MCF 10A (cell line): ENCODE measurements around the gene FOXC2. TPM values are rescaled to one million over a fixed set of nuclear protein-coding genes. Genes with fewer than 3 reads are reported as not detected.

ENCODE experiments used
- BruUV-seq: library from RNA; stranded (reverse); fragments of 400-500 nt; replicated peaks from 2 replicates; lab custom pipeline; 2021; lab: Mats Ljungman, UMichigan
- CTCF ChIA-PET: fragments of 300-600 bp; sonication (Branson Sonifier 250); formaldehyde crosslinking; extraction: SDS; loops from one replicate; lab custom pipeline; 2021; ENCODE audit warnings: antibody characterized with exemption, inconsistent platforms; lab: Yijun Ruan, JAX
- POLR2A ChIA-PET: fragments of 300-600, 350-650 bp; sonication (Branson Sonifier 250); formaldehyde crosslinking; extraction: SDS; loops from one replicate; lab custom pipeline; 2020; ENCODE audit warnings: antibody characterized with exemption, inconsistent platforms; lab: Yijun Ruan, JAX
- DNase-seq: peaks from one replicate; pipeline ENCODE4 v3.0.0-alpha.2; 2018; ENCODE audit not compliant: unreplicated experiment
- H3K27ac Mint-ChIP-seq: one replicate; pipeline ENCODE4 v1.8.0; 2022; ENCODE audit warnings: mild to moderate bottlenecking, low read depth, mixed read lengths; ENCODE audit not compliant: unreplicated experiment
- H3K27me3 Mint-ChIP-seq: one replicate; pipeline ENCODE4 v1.8.0; 2022; ENCODE audit warnings: mixed read lengths; ENCODE audit not compliant: insufficient read depth, unreplicated experiment
- H3K36me3 Mint-ChIP-seq: one replicate; pipeline ENCODE4 v1.8.0; 2022; ENCODE audit warnings: mild to moderate bottlenecking, moderate library complexity, mixed read lengths; ENCODE audit not compliant: insufficient read depth, unreplicated experiment
- H3K4me1 Mint-ChIP-seq: one replicate; pipeline ENCODE4 v1.8.0; 2022; ENCODE audit warnings: mixed read lengths; ENCODE audit not compliant: insufficient read depth, unreplicated experiment
- H3K4me3 Mint-ChIP-seq: one replicate; pipeline ENCODE4 v1.8.0; 2022; ENCODE audit warnings: mild to moderate bottlenecking, moderate library complexity, mixed read lengths; ENCODE audit not compliant: unreplicated experiment
- H3K9me3 Mint-ChIP-seq: one replicate; pipeline ENCODE4 v1.8.0; 2022; ENCODE audit warnings: mixed read lengths; ENCODE audit not compliant: unreplicated experiment
- intact Hi-C: fragments of 100-400 bp; cut with micrococcal nuclease; formaldehyde crosslinking; loops from 2 replicates; pipeline ENCODE4 v1.14.1; 2022
- total RNA-seq: library from RNA; stranded (reverse); gene quantifications from 2 replicates; pipeline ENCODE4 v1.2.3, GENCODE V29; 2022
- TF ChIP-seq, protein P1 (sequence below): fragments of 200-600 bp; IDR thresholded peaks from one replicate; pipeline ENCODE4 v1.8.0; 2022; ENCODE audit warnings: antibody characterized with exemption, mild to moderate bottlenecking; ENCODE audit not compliant: unreplicated experiment

The FOXC2 gene
- total RNA-seq, 1 experiment from 2014 or later = 22.5 TPM

DNA sequence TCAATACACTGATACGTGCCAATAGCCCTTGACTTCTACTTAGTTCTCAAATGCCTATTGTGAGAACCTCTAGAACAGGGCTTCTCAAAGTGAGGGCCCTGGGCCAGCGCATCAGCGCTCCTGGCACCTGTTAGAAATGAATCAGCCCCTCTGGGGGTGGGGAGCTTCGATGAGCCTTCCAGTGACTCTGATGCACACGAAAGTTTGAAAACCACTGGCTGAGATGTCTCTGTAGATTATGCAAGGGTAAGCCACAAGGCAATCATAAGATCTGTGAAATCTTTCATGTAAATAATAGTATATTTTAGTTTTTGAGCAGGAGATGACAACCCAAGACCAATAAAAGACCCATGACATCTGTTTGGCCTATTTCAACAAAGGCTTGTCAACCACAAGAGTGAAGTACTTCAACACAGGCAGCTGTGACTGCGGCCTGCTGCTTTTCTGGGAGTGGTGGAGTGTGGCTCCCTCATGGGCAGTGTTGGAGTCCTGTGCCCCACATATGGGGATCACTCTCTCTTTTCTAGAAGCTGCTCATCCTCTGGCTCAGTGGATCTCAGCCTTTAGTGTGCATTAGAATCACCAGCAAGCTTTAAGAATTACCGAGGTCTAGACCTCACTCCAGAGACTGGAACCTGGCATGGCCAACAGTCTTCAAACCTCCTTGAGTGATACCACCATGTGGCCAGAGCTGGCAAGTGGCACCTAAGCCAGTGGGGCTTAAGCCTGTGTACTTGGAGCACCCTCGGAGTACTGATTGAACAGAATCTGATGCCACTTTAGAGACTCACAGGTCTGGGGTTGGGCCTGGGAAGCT is 17.3 kb upstream of the FOXC2 start:
- no peaks in the 10 kb centered on the region for H3K27me3 Mint-ChIP-seq
- CTCF ChIA-PET = interaction anchor here (0.9 kb wide), 1 partner anchor 30 kb away, joined by 3 read pairs; no protein-coding TSS in a partner anchor
- intact Hi-C loops = no loop called here
- no peak overlapping the region for H3K27ac Mint-ChIP-seq
- TF ChIP-seq, protein P1, sequence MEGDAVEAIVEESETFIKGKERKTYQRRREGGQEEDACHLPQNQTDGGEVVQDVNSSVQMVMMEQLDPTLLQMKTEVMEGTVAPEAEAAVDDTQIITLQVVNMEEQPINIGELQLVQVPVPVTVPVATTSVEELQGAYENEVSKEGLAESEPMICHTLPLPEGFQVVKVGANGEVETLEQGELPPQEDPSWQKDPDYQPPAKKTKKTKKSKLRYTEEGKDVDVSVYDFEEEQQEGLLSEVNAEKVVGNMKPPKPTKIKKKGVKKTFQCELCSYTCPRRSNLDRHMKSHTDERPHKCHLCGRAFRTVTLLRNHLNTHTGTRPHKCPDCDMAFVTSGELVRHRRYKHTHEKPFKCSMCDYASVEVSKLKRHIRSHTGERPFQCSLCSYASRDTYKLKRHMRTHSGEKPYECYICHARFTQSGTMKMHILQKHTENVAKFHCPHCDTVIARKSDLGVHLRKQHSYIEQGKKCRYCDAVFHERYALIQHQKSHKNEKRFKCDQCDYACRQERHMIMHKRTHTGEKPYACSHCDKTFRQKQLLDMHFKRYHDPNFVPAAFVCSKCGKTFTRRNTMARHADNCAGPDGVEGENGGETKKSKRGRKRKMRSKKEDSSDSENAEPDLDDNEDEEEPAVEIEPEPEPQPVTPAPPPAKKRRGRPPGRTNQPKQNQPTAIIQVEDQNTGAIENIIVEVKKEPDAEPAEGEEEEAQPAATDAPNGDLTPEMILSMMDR = no peak
- peaks cover 30% of the 10 kb centered on the region for H3K36me3 Mint-ChIP-seq
- no peak overlapping the region for H3K4me3 Mint-ChIP-seq
- no TSS peak for BruUV-seq
- POLR2A ChIA-PET = no interaction called here
- no peaks in the 10 kb centered on the region for H3K4me1 Mint-ChIP-seq
- no peaks in the 10 kb centered on the region for H3K9me3 Mint-ChIP-seq
- DNase-seq = no peak

DNA sequence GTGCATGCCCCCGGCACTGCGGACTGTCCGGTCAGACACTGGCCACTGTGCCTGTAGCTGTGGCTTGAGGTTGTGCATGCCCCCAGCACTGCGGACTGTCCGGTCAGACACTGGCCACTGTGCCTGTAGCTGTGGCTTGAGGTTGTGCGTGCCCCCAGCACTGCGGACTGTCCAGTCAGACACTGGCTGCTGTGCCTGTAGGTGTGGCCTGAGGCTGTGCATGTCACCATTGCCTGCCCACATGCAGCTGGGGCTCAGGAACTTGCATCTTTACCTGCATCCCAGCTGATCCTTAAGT is 16.8 kb upstream of the FOXC2 start:
- DNase-seq = no peak
- peaks cover 32% of the 10 kb centered on the region for H3K36me3 Mint-ChIP-seq
- H3K4me3 Mint-ChIP-seq = no peak overlapping the region
- BruUV-seq = no TSS peak
- CTCF ChIA-PET = interaction anchor here (0.9 kb wide), 1 partner anchor 30 kb away, joined by 3 read pairs; no protein-coding TSS in a partner anchor
- no peak overlapping the region for H3K27ac Mint-ChIP-seq
- H3K27me3 Mint-ChIP-seq = no peaks in the 10 kb centered on the region
- TF ChIP-seq, protein P1 = no peak
- intact Hi-C loops = no loop called here
- POLR2A ChIA-PET = no interaction called here
- H3K9me3 Mint-ChIP-seq = no peaks in the 10 kb centered on the region
- H3K4me1 Mint-ChIP-seq = no peaks in the 10 kb centered on the region

DNA sequence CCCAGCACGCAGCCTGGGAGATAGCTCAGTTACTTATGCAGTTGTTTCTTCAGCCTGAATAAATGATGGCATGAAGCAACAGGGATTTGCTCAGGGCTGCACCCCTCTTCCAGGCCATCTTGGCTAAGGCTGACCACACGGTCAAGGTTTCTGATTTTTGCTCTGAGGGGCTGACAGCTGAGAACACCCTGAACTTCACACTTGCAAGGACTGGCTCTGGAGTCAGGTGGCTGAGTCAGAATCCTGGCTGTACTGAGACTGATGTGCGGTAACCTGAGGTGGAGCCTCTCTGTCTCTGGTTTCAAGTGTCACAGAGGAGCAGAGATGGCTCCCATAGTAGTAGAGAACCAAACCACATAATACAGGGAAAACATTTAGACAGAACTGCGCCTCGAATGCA is 16.3 kb upstream of the FOXC2 start:
- TF ChIP-seq, protein P1 = no peak
- Mint-ChIP-seq H3K9me3 (no peaks in the 10 kb centered on the region), H3K27me3 (no peaks in the 10 kb centered on the region), H3K4me3 (no peak overlapping the region), H3K36me3 (peaks cover 32% of the 10 kb centered on the region), H3K27ac (no peak overlapping the region), H3K4me1 (no peaks in the 10 kb centered on the region)
- DNase-seq = no peak
- ChIA-PET CTCF (interaction anchor here (1.2 kb wide), 1 partner anchor 17 kb away, joined by 4 read pairs; no protein-coding TSS in a partner anchor), POLR2A (no interaction called here)
- BruUV-seq = no TSS peak
- intact Hi-C loops = no loop called here

DNA sequence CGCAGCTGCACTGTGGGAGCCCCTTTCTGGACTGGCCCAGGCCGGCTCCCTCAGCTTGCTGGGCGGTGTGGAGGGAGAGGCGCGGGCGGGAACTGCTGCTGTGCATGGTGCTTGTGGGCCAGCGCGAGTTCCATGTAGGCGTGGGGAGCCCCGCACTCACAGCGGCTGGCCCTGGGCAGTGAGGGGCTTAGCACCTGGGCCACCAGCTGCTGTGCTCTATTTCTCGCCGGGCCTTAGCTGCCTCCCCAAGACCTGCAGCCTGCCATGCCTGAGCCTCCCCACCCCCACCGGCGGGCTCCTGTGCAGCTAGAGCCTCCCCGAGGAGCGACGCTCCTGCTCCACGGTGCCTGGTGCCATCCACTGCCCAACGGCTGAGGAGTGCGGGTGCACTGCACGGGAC is 13.3 kb upstream of the FOXC2 start:
- peak overlapping the region; percentile 95 for H3K4me3 Mint-ChIP-seq
- POLR2A ChIA-PET = interaction anchor here (0.7 kb wide), 1 partner anchor 722 kb away, joined by 3 read pairs; no protein-coding TSS in a partner anchor
- no TSS peak for BruUV-seq
- intact Hi-C loops = no loop called here
- no peaks in the 10 kb centered on the region for H3K4me1 Mint-ChIP-seq
- TF ChIP-seq, protein P1 = no peak
- H3K9me3 Mint-ChIP-seq = no peaks in the 10 kb centered on the region
- CTCF ChIA-PET = interaction anchor here (0.6 kb wide), 1 partner anchor 117 kb away, joined by 3 read pairs; no protein-coding TSS in a partner anchor
- no peaks in the 10 kb centered on the region for H3K27me3 Mint-ChIP-seq
- no peak overlapping the region for H3K27ac Mint-ChIP-seq
- peaks cover 13% of the 10 kb centered on the region for H3K36me3 Mint-ChIP-seq
- DNase-seq = no peak
